Activated CD4-positive, CD25-positive, alpha-beta regulatory T cell treated with anti-CD3 and anti-CD28 coated beads, Interleukin-2, amount 50 U/mL, for 24 hours (primary cell): ENCODE data around the gene CACNA2D4.
"Not testable (repeated sequence)": the region's sequence is repeated elsewhere in the genome, so short reads cannot be mapped to it uniquely, and the experiment has no call there.

Source experiments
- ATAC-seq, 2 donors: fragments of 150-1000 bp; cut with Tn5 transposase; one replicate each; pipeline ENCODE4 v1.10.0; 2021; ENCODE audit warnings: mild to moderate bottlenecking in 1 of 2, moderate library complexity in 1 of 2

Gene CACNA2D4

DNA sequence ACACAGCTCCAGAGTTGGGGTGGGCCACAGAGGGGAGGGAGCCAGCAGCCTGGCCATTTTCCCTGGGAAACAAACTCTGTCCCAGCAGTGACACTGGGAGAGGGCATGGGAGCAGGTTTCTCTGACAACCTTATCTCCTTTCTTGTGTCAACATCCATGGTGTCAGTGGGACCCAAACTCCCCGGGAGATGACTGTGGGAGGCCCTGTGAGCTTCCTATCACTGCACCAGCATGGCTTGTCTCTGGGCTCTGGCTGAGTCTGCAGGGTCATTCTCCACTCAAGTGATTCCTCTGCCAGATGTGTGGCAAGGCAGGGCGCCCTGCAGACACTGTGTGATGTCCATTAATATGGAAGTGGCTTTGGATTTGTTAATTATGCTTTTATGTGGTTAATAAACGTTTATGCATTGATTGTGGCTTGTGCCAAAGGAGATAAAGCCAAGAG lies 88.0 kb downstream of the CACNA2D4 start:
- no peak for ATAC-seq

DNA sequence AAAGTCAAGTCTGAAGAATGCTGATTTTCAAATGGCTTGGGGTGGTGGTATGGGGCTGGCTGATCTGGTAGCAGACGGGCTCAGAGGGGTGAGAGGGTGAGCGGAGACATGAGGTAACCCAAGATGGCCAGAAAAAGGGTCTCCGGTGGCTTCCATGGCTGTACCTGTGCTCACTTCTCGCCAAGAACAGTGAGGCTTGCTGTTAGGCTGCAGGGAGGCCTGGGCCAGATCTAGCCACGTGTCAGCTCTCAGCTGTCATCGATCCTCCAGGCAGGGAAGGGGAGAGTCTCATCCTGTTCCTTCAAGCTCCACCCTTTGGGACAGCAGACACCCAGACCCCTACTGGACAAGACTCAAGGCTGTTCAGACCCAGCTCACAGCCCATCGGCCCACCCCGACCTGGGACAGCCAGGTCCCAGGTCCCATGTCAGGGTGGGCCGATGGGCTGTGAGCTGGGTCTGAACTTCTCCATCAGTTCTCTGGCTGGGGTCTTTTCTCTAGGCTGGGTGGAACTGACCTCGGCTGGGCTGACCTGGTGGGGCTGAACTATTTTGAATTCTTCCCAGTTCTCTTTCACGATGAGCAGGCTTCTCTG lies 89.0 kb downstream of the CACNA2D4 start:
- no peak for ATAC-seq

DNA sequence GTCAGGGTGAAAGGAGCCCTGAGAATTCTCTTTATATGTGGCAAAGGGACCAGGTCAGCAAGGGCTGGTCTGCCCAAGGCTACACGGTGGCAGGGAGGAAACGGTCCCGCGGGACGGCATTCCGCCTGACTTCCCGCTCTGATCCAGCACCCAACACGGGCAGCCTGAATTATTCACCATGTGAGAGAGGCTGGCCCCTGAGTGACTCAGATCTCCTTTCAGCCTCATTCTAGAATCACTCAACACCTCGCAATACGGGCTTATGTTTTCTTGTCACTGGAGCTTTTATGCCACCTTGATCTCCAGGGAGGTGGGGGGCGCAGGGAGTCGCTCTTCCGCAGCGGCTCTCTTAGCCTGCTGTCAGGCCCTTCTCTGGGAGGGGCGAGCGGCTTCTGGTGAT lies 89.6 kb downstream of the CACNA2D4 start:
- no peak for ATAC-seq

DNA sequence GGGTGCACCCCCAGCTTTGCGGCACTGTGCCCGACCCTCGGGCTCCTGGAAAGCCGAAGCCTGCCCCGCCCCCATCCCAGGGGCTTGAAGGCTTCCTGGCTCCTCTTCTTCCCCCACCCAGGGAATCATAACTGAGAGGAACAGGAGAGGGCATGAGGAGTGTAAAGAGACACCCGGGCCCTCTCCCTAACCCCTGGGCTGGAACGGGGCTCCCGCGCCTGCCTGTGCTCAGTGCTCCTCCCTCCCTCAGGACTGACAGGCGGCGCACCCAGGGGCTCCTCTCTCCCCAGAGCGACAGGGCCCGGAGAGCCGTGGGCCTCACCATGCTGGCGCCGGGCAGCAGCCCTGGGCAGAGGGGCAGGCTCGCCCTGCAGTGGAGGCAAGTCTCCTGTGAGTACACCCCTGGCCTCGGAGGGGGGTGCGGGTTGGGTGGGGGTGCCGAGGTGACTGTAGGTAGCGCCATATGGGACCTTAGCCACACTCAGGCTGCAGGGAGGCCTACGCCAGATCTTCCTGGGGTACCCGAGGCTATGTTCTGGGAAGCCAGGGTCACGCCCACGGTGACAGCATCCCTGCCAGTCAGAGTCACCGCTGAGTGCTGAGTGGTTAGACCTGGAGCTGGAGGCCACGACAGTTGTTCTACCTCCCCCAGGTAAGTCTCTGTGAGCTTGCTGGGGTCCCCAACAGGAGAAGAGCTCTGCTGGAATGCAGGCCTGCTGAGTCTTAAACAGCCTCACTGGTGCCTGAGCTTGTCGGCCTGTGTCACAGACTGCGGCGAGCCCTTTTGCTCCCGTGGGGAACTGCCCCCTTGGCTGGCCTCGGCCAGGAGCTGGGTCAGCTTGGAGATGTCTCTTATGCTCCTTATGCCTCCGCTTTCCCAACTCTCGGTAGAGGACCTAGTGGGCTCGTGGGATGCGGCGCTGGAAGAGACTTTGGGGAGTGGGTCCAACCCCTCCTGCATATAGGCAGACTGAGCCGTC lies 90.3 kb downstream of the CACNA2D4 start:
- no peak for ATAC-seq

DNA sequence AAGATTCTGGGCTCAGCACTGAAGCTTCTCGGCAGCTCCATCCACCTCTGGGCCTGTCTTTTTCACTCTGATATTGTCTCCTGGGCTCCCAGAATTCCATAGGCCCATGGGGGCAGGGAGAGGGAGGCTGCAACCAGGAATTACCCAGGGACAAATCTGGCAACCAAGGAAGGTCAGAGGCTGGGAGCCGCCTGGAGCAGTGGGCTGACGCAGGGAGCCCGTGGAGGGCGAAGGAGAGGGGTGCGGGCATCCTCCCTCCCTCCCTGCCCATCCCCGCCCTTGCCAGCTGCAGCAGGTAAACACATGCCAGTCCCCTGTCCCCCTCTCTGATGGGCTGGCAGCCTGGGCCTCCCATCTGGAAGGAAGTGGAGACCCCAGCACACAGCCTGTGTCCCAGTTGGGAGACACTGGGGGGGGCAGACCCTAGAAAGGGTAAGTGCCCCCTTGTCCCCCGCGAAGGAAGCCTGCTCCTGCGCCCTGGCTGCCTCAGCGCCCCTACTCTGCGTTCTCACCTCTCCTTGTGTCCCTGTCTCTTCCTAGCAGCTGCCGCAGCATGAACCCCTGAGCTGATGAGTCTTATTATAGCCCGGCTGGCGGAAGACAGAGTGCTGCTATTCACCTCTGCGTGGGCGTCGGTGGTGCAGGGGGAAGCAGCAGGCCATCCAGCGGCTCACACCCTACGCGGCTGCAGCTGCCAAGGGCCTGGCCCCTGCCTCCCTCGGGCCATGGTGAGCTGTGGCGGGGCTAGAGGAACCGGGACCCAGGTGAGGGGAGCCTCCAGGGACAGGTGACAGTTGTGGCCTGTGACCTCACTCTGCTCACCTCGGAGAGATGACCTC lies 91.4 kb downstream of the CACNA2D4 start:
- no peak for ATAC-seq

DNA sequence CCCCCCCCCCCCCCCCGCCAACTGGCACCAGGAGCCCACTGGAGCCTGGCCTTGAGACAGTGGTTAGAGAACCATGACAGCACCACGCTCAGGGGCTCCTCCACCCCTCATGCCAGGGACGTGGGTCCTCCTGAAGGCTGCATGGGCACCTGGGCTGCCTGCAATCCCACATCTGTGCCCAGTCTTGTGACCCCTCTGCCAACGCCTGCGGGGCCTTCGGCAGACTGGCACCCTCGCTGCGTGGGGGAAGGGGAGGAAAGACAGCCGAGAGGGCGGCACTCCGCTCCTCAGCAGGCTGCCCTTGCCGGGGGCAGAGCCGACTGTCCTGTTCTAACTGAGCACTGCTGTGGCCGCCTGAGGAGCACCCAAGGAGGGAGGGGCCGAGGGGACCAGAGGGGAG lies 92.1 kb downstream of the CACNA2D4 start:
- ATAC-seq: no peak

DNA sequence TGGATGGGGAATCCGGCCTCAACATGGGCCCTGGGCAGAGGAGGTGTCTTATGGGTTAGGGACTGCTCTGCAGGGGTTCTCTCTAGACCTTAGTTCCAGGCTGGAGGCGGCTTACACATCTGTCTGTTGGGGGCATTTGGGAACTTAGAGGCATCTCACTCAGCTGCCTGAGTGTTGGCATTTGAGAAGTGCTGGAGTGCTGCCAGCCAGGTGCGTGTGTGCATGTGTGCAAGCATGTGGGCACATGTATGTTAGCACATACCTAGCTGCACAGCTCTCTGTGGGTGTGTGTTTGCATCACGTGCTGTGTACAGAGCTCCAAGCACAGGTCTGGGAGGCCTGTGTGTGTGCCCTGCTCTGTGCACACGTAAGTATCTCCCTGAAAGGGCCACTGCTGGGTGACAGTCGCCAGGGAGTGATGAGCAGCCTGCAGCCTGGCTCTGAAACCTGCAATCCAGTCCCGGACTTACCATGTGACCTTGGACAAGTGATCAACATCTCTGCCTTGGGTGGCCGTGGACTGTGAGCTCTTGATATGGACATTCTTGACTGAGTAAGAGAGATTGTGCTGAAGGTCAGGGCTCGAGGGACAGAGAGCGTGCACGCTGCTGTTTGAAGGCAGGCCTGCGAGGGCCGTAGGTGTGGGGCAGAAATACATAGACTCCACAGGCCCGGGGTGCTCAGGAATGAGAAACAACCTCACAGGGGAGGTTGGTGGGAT lies 92.9 kb downstream of the CACNA2D4 start:
- no peak for ATAC-seq

DNA sequence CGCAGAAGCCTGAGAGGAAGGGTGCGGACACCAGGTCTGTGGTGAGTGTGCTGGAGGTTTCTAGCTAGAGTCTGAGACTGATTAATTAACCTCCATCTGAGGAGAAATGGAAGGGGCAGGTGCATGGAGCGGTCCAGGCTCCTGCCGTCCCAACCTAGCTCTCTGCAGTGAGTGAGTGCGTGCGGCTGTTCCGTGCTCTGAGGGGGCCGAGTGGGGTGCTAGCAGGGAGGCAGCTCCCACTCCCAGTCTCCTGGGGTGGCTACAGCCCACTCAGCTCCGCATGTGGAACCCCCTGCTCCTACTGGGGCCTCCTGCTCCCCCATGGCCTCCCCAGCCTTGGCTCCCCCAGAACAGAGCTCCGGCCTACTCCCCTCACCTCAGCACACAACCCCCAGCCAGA lies 95.2 kb downstream of the CACNA2D4 start:
- ATAC-seq: no peak

DNA sequence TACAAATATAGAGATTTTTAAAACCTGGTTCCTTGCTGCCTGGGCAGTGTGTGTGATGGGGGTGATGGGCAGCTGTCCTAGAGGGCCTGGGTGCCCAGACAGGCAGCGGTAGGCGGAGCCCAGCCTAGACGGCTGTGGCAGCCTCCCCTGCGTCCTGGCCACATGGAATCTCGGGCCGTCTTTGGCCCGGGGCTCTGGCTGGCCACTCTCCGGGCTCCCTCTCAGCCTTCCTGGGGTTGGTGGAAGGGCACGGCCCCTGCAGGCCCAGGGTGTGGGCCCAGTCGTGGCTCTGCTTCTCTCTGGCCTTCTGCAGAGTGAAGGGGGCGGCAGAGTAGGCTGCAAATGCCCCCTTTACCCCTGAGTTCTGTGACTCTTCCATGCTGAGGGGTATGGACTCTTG lies 95.8 kb downstream of the CACNA2D4 start:
- no peak for ATAC-seq

DNA sequence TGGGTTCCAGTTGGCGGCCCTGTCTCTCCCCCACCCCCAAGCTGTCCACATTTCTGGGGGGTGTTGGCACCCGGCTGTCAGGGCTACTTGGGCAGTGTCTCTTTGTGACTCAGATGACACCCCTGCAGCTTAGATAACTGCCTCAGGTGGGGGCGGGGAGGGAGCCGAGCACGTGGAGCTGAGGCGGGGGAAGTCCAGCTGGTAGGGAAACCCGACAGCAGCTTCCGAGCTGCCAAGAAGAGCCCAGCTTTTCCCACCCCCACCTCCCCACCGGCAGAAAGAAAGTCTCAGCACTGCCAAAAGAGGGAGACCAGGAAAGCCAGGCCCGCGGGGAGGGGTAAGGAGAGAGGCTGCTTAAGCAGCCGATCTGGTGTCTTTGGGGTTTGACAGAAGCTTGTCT lies 96.6 kb downstream of the CACNA2D4 start:
- ATAC-seq: no peak

DNA sequence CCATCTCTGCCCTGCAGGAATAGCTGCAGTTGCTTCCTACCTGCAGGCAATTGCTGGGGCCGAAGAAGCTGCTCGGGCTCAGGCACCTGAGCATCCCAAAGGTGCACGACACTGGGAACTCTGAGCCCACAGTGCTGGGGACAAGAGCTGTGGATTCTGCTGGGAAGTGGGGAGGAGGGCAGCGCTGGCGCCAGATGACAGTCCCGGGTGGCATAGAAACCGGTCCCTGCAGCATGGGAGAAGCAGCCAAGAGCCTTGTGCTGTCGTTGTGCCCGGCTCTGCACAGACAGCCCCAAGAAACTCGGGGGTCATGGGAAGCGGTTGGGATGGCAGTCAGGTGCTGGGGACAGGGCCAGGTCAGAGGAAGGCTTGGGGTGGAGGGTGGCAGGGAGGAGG lies 97.6 kb downstream of the CACNA2D4 start:
- ATAC-seq: peak in 1 of 2 donors; percentile 10

DNA sequence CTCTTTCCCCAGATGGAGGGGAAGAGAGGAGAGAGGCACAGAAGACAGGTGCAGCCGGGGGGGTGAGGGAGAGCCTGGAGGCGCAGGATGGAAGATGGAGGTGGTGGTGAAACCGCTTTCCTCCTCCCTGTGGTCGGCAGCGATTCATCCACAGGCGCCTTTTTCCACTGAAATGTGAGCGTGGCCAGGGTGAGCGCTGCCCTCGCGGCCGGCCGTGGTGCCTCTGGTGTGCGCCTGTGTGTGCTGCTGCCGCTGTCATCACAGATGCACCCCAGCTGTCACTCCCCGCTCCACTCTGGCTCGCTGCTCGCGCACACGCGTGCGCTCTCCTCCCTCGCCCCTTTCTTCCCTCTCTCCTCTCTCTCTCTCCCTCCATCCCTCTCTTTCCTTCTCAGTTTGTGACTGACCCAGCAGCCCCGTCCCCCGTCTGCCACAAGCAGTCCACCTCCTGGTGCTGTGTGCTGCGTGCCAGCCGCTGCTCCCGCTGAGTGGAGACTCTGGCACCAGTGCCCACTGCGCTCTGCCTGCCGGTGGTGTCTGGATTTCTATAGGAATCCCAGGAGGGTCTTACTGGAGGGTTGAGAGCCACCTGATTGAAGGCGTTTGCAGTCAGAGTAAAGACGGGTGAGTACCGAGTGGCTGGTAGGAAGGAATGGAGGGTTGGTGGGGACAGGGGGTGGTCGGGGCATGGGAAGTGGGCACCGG lies 98.1 kb downstream of the CACNA2D4 start, which contains the start of gene LRTM2:
LRTM2 (plus strand) TSS at position 375 of the 705 bp plus-strand sequence. CDS start 7,584 bp downstream, outside the sequence.
- ATAC-seq: no peak

DNA sequence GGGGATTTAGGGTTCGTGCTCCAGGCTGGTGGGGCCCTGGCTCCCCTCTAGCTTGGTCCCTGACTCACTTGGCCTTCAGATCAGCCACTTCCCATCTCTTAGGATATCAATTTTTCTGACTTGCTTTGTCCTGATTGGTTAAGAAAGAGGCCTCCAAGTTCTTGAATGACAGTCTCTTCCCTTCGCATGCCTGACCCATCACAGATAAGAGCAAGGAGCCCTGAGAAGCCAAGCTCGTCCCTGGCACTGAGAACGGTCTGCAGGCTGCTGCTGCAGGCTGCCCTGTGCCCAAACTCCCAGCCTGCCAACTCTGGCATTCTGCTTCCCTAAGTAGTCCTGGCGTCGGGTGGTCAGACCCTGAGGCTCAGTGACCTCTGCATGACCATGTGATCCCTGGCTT lies 98.9 kb downstream of the CACNA2D4 start:
- ATAC-seq: no peak

DNA sequence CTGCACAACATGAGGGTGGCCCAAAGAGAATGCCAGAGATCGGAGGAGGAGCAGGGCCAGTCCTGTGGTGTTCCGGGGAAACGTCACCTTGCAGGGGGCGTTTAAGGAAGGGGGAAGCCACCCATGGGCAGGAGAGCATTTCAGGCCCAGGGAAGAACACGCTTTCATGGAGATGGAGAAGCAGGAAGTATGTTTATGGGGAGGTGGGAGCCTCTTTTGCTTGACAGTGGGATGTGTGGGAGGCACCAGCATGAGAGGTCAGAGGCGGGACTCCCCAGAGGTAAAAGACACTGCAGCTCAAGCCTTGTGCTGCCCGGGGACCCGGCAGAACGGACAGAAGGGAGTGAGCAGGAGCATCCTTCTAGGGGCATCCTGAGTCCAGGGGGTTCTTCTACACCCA lies 99.4 kb downstream of the CACNA2D4 start:
- ATAC-seq: no peak

DNA sequence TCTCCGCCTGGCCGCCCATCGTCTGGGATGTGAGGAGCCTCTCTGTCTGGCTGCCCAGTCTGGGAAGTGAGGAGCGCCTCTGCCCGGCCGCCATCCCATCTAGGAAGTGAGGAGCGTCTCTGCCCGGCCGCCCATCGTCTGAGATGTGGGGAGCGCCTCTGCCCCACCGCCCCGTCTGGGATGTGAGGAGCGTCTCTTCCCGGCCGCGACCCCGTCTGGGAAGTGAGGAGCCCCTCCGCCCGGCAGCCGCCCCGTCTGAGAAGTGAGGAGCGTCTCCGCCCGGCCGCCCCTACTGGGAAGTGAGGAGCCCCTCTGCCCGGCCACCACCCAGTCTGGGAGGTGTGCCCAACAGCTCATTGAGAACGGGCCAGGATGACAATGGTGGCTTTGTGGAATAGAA lies 100.5 kb downstream of the CACNA2D4 start:
- not testable (repeated sequence) for ATAC-seq

DNA sequence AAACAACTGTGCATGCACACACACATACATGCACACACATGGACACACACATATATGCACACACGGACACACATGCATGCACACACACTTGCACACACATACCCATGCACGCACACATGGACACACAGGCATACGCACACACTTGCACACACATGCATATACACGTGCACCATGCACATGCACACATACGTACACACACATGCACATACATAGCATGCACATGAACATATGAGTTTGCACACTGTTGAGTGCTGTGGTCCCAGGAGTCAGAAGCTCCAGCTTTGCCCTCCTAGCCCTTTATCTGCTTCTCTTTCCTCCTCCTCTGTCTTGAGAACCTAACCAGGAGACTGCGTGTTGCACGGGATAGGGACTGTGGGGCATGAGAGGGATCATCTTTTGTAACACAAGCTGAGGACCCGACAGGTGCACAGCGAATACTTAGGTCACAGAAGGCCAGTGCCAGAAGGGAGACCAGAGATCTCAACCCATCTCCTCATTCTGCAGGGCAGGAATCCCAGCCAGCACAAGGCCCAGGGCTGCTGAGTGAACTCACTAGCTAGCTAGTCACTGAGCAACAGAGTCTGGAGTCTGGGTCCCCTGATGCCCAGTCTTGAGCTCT lies 101.6 kb downstream of the CACNA2D4 start:
- ATAC-seq: no peak

DNA sequence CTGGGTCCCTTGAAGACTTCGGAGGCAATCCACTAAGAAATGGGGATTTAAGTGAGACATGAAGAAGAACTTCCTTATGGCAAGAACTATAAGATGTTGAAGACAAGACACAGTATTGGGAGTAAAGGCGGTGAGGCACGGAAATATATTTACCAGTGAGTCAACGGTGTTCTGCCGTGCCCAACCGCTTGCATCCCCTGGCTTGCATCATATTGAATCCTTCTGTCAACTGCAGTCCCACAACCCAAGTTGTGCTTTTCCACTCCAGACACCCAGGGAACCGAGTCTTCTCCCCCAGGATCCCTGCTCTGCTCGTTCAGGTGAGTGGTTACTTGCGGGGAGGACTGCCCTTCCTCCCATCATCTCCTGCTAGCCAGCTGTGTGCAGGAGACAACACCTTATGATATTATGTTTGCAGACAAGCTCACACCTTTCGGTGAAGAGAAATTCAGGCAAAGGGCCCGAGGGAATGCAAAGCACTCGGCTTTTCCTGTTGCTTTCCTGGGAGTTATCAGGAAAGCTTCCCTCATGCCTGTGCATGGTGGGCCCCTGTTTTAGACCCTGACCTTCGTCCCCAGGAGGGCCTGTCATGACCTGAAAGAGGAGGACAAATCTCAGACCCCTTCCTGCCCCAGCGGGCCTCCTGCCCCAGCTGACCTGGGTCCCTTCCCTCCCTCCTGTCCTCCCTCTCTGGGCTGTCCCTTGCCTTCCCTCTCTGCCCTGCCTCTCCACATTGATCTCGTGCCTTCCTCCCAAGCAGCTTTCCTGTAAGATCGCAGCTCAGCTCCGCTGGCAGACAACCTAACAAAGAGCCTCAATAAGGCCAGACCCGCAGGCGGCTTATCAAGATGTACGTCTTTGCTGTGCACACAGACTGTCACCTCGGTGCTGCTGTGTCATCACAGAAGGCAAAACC lies 102.4 kb downstream of the CACNA2D4 start:
- ATAC-seq: no peak

DNA sequence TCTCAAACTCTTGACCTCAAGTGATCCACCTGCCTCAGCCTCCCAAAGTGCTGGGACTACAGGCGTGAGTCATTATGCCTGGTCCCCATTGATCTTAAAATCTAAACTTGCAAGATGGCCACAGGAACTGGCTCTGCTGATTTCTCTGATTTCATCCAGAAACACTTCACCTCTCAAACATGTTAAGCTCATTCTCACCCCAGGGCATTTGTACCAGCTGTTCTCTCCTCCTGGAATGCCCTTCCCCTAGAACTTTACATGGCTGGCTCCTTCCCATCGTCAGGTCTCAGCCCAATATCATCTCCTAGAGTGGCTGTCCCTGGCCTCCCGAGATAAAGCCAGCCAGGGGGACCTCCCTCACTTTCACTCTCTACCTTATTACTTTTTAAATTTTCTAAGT lies 103.3 kb downstream of the CACNA2D4 start:
- no peak for ATAC-seq

DNA sequence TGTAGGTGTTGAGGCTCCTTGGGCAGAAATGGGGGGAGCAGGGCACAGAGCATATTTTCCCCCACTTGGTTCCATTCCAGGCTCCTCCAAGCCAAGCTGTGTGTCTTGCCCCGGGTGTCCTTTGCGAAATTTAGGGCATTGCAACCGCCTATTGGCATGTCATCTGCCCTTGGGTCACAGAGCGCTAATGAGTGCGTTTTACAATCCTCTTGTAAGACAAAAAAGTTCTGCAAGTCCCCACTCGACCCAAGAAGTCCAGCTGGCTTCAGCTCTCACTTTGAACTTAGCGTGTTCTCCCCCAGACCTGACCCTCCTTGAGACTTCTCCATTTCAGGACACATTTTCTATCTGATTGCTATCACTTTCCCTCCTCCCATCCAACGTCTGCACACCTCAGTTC lies 104.2 kb downstream of the CACNA2D4 start:
- no peak for ATAC-seq

DNA sequence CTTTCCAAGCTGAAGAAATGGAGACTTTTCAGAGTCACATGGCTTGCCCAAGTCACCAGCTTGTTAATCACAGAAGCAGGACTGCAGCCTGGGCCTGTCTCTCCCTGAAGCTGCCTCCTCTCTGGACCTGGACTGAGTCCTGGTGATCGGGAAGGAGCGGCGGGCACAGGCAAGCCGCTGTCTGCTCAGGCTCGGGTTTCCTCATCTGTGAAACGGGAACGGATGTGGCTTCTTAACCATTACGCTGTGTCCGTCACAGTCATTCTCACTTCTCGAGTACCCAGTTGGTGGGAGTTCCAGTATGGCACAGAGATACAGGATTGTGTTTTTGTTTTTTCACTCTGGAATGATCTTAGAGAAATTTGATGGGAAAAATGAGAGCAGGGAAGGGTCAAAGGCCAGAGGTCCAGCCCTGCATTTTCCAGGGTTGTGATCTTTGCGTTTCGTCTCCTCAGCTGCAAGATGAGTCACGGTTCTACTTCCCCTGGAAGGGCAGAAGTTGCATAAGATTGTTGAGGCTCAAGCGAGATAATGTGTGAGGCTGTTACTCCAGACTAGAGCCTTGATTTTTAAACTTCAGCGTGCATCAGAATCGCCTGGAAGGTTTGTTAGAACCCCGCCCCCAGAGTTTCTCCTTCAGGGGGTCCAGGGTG lies 105.7 kb downstream of the CACNA2D4 start:
- ATAC-seq: no peak
